ENCODE results near the gene BHLHE23. TPM values are rescaled to one million over a fixed set of nuclear protein-coding genes. Genes with fewer than 3 reads are reported as not detected.
A peak's percentile ranks its signal among the peaks of the same experiment; 100 is the strongest.

BHLHE23 gene
- total RNA-seq, 1 experiment from 2014 or later, result not detected

GRCh38 chr20:63009045-63009961 is 2.5 kb upstream of the BHLHE23 start:
- peak; percentile 62 for DNase-seq (ENCODE audit: low read depth)

- DNase-seq (ENCODE audit: low read depth), result no peak
Measured at GRCh38 chr20:63008541-63009044, 1.8 kb upstream of the BHLHE23 start.

GRCh38 chr20:63007646-63008488 is 1.1 kb upstream of the BHLHE23 start:
- DNase-seq (ENCODE audit: low read depth), result no peak

GRCh38 chr20:63007360-63007645 is 539 bp upstream of the BHLHE23 start:
- no peak for DNase-seq (ENCODE audit: low read depth)

- no peak for DNase-seq (ENCODE audit: low read depth)
Measured at GRCh38 chr20:63005862-63006539, 763 bp downstream of the BHLHE23 start.

- DNase-seq (ENCODE audit: low read depth), result no peak
Measured at GRCh38 chr20:63005365-63005861, 1.4 kb downstream of the BHLHE23 start.

GRCh38 chr20:63004607-63005364 is 2.0 kb downstream of the BHLHE23 start:
- DNase-seq (ENCODE audit: low read depth), result no peak

- no peak for DNase-seq (ENCODE audit: low read depth)
Measured at GRCh38 chr20:63003546-63003945, 3.2 kb downstream of the BHLHE23 start.

- DNase-seq (ENCODE audit: low read depth), result no peak
Measured at GRCh38 chr20:63002511-63002910, 4.3 kb downstream of the BHLHE23 start.

GRCh38 chr20:63000958-63001357 is 5.8 kb downstream of the BHLHE23 start:
- no peak for DNase-seq (ENCODE audit: low read depth)

GRCh38 chr20:63000036-63000435 is 6.7 kb downstream of the BHLHE23 start:
- no peak for DNase-seq (ENCODE audit: low read depth)

GRCh38 chr20:62999580-62999979 is 7.2 kb downstream of the BHLHE23 start:
- DNase-seq (ENCODE audit: low read depth), result no peak

GRCh38 chr20:62998449-62998848 is 8.3 kb downstream of the BHLHE23 start:
- DNase-seq (ENCODE audit: low read depth), result no peak

- no peak for DNase-seq (ENCODE audit: low read depth)
Measured at GRCh38 chr20:62997417-62998035, 9.2 kb downstream of the BHLHE23 start.

- no peak for DNase-seq (ENCODE audit: low read depth)
Measured at GRCh38 chr20:62996596-62996982, 10.2 kb downstream of the BHLHE23 start.

- no peak for DNase-seq (ENCODE audit: low read depth)
Measured at GRCh38 chr20:62995898-62996595, 10.7 kb downstream of the BHLHE23 start.

GRCh38 chr20:62995481-62995880 is 11.3 kb downstream of the BHLHE23 start:
- no peak for DNase-seq (ENCODE audit: low read depth)

GRCh38 chr20:62994869-62995281 is 11.9 kb downstream of the BHLHE23 start:
- DNase-seq (ENCODE audit: low read depth), result no peak

- no peak for DNase-seq (ENCODE audit: low read depth)
Measured at GRCh38 chr20:62993856-62994494, 12.8 kb downstream of the BHLHE23 start.

- DNase-seq (ENCODE audit: low read depth), result no peak
Measured at GRCh38 chr20:62991863-62992262, 14.9 kb downstream of the BHLHE23 start.
